ENCODE results near the gene OLFML2A.
"Not testable (repeated sequence)": the region's sequence is repeated elsewhere in the genome, so short reads cannot be mapped to it uniquely, and the experiment has no call there.

The OLFML2A gene

GRCh38 chr9:124766815-124767554, 9.9 kb upstream of the OLFML2A start:
- no peak for DNase-seq (ENCODE audit: low spot score in 2 of 2)
- H3K4me1 ChIP-seq: peaks cover 9% of the 10 kb centered on the region

GRCh38 chr9:124767821-124768220, 9.1 kb upstream of the OLFML2A start:
- Histone ChIP-seq H3K4me1 (peaks cover 9% of the 10 kb centered on the region), H3K4me3 (no peak overlapping the region), H3K27me3 (ENCODE audit: low read depth) (no peaks in the 10 kb centered on the region), H3K9me3 (no peaks in the 10 kb centered on the region), H3K36me3 (replicated peaks) (no peaks in the 10 kb centered on the region)
- no peak for DNase-seq (ENCODE audit: low spot score in 2 of 2)
- in situ Hi-C loops (cut with MboI; ENCODE audit: low sequenced_read_pairs): no loop called here

More at GRCh38 chr9:124766815-124767554, 9.9 kb upstream of the OLFML2A start:
- Histone ChIP-seq H3K4me3 (no peak overlapping the region), H3K36me3 (replicated peaks) (no peaks in the 10 kb centered on the region), H3K9me3 (no peaks in the 10 kb centered on the region), H3K27me3 (ENCODE audit: low read depth) (no peaks in the 10 kb centered on the region)
- in situ Hi-C loops (cut with MboI; ENCODE audit: low sequenced_read_pairs): no loop called here

DNA sequence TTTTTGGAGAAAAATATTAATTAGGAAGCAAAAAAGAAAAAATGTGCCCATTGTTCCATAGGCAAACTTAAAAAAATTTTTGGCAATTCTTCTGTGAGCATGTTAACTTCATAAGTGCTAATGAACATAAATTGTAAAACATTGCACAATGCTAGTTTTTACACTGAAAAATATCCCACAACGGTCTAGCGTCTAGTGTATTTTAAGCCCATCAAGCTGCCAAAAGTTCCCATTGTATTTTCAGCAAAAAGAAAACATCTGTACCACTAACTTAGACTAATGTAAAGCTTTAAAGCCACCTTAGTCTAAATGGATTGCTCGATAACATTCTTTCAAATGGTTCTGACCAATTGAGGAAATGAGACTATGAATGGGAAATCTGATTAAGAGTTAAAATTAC, 8.6 kb upstream of the OLFML2A start:
- no peak for DNase-seq (ENCODE audit: low spot score in 2 of 2)
- Histone ChIP-seq H3K9me3 (no peaks in the 10 kb centered on the region), H3K36me3 (replicated peaks) (no peaks in the 10 kb centered on the region), H3K4me1 (peaks cover 9% of the 10 kb centered on the region), H3K4me3 (no peak overlapping the region), H3K27me3 (ENCODE audit: low read depth) (no peaks in the 10 kb centered on the region)
- in situ Hi-C loops (cut with MboI; ENCODE audit: low sequenced_read_pairs): no loop called here

- Histone ChIP-seq H3K9me3 (no peaks in the 10 kb centered on the region), H3K4me3 (peak overlapping the region; percentile 59), H3K36me3 (replicated peaks) (no peaks in the 10 kb centered on the region), H3K27me3 (ENCODE audit: low read depth) (no peaks in the 10 kb centered on the region), H3K4me1 (peaks cover 9% of the 10 kb centered on the region)
- in situ Hi-C loops (cut with MboI; ENCODE audit: low sequenced_read_pairs): no loop called here
- DNase-seq (ENCODE audit: low spot score in 2 of 2): peak in 1 of 2 experiments; percentile 63
These were observed 8.0 kb upstream of the OLFML2A start for GRCh38 chr9:124768750-124769548.

DNA sequence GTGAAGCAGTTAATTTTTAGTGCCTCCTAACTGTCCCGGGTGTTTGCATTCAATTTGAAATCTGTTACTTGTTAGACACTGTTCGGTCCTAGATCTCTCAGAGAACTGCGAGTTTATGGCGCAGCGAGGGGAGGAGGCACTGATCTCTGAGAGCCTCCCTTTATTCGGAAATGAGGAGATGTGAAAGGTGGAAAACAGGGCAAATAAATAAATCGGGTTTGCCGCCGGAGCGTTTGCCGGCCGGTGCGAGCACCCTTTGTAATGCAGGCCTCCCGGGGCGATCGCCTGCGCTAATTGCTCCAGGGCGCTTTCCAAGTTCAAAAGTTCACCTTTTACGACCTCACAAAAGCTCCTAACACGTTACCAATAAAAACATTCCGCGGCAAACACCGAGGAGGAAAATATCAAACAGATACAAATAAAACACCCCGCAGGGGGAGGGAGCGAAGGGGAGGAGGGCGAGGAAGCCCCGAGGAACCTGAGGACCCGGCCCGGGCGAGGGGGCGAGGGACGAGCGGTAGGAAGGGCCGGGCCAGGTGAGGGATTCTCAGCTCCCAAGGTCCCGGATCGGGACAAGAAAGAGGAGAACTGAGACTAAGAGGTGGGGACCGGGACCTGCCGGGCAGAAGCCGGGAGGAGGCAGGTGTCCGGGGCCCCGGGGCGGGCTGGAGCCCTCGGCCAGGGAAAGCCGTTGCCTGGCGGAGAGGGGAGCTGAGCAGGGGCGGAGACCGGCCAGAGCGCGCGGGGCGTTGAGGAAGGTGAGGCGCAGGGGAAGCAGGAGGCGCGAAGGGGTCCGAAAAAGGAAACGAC, 7.2 kb upstream of the OLFML2A start:
- peak overlapping the region; percentile 59 for H3K4me3 ChIP-seq
- DNase-seq (ENCODE audit: low spot score in 2 of 2): peak; percentile 77 to 79
- no peaks in the 10 kb centered on the region for H3K27me3 ChIP-seq (ENCODE audit: low read depth)
- in situ Hi-C loops (cut with MboI; ENCODE audit: low sequenced_read_pairs): loop anchor here (5.0 kb wide), 3 partner anchors 83 to 608 kb away; partner anchors contain the start of genes SCAI and WDR38
- no peaks in the 10 kb centered on the region for H3K9me3 ChIP-seq
- H3K4me1 ChIP-seq: peaks cover 9% of the 10 kb centered on the region
- H3K36me3 ChIP-seq (replicated peaks): no peaks in the 10 kb centered on the region

GRCh38 chr9:124770359-124771020, 6.4 kb upstream of the OLFML2A start:
- in situ Hi-C loops (cut with MboI; ENCODE audit: low sequenced_read_pairs): loop anchor here (5.0 kb wide), 3 partner anchors 82 to 607 kb away; partner anchors contain the start of genes SCAI and WDR38
- no peaks in the 10 kb centered on the region for H3K36me3 ChIP-seq (replicated peaks)

GRCh38 chr9:124771021-124771866, 5.7 kb upstream of the OLFML2A start, which contains the start of gene NR6A1:
Gene NR6A1, minus strand, starts transcription at chr9:124771311.
- DNase-seq (ENCODE audit: low spot score in 2 of 2): peak; percentile 94 to 98
- in situ Hi-C loops (cut with MboI; ENCODE audit: low sequenced_read_pairs): loop anchor here (5.0 kb wide), 3 partner anchors 81 to 606 kb away; partner anchors contain the start of genes SCAI and WDR38
- H3K36me3 ChIP-seq (replicated peaks): no peaks in the 10 kb centered on the region
- peak within 1 kb of the TSS; percentile 59 for H3K4me3 ChIP-seq
- H3K4me1 ChIP-seq: peaks cover 9% of the 10 kb centered on the region
- no peaks in the 10 kb centered on the region for H3K9me3 ChIP-seq
- H3K27me3 ChIP-seq (ENCODE audit: low read depth): no peaks in the 10 kb centered on the region

More at GRCh38 chr9:124770359-124771020, 6.4 kb upstream of the OLFML2A start:
- no peaks in the 10 kb centered on the region for H3K9me3 ChIP-seq
- H3K4me1 ChIP-seq: peaks cover 9% of the 10 kb centered on the region
- H3K27me3 ChIP-seq (ENCODE audit: low read depth): no peaks in the 10 kb centered on the region
- peak in 1 of 2 experiments; percentile 51 for DNase-seq (ENCODE audit: low spot score in 2 of 2)
- H3K4me3 ChIP-seq: peak overlapping the region; percentile 59

GRCh38 chr9:124771867-124772679, 4.9 kb upstream of the OLFML2A start:
- Histone ChIP-seq H3K36me3 (replicated peaks) (no peaks in the 10 kb centered on the region), H3K27me3 (ENCODE audit: low read depth) (no peaks in the 10 kb centered on the region), H3K9me3 (no peaks in the 10 kb centered on the region), H3K4me1 (peaks cover 12% of the 10 kb centered on the region), H3K4me3 (peak overlapping the region; percentile 59)
- in situ Hi-C loops (cut with MboI; ENCODE audit: low sequenced_read_pairs): loop anchor here (5.0 kb wide), 3 partner anchors 80 to 605 kb away; partner anchors contain the start of genes SCAI and WDR38
- DNase-seq (ENCODE audit: low spot score in 2 of 2): peak; percentile 82 to 90

GRCh38 chr9:124772877-124773276, 4.1 kb upstream of the OLFML2A start:
- H3K27me3 ChIP-seq (ENCODE audit: low read depth); H3K36me3 ChIP-seq (replicated peaks); H3K4me3 ChIP-seq; H3K9me3 ChIP-seq: not testable (repeated sequence)
- DNase-seq (ENCODE audit: low spot score in 2 of 2): peak in 1 of 2 experiments; percentile 5
- H3K4me1 ChIP-seq: peaks cover 12% of the 10 kb centered on the region
- in situ Hi-C loops (cut with MboI; ENCODE audit: low sequenced_read_pairs): loop anchor here (5.0 kb wide), 3 partner anchors 79 to 604 kb away; partner anchors contain the start of genes SCAI and WDR38

DNA sequence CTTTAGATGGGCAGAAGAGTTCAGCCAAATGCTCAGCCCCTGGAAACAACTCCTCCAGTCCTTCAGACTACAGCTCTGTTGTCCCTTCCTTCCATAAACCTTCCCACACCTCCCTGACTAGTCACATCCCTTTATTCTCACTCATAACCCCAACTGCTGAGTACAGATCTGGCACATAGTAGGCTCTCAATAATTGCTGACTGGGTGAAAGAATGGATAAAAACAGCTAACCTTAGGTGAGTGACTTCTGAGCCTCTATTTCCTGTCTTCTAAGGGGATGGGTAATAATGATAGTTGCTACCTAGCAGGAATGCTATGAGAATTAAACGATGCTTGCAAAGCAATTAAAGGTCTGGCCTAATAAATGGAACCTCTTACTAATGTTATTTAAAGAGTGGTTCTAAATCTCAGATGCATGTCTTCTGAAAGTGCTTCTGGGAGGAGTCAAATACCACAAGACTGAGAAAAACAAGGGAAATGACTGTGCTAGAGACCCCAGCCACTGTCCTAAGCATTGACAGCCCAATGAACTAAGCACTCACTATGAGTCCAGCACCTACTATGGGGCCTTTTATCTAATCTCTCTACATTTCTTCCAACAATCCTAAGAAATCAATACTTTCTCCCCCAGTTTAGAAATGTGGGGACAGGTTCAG, 3.3 kb upstream of the OLFML2A start:
- no peak overlapping the region for H3K4me3 ChIP-seq
- in situ Hi-C loops (cut with MboI; ENCODE audit: low sequenced_read_pairs): loop anchor here (5.0 kb wide), 3 partner anchors 79 to 604 kb away; partner anchors contain the start of genes SCAI and WDR38
- H3K27me3 ChIP-seq (ENCODE audit: low read depth): no peaks in the 10 kb centered on the region
- H3K4me1 ChIP-seq: peaks cover 9% of the 10 kb centered on the region
- no peak for DNase-seq (ENCODE audit: low spot score in 2 of 2)
- H3K9me3 ChIP-seq: no peaks in the 10 kb centered on the region
- H3K36me3 ChIP-seq (replicated peaks): no peaks in the 10 kb centered on the region
